HEK293 (cell line): ENCODE measurements around the gene RAX2.

ENCODE experiments used
- CTCF ChIA-PET: fragments of 350-600 bp; formaldehyde crosslinking; extraction: SDS; loops from one replicate; lab custom pipeline; 2021; ENCODE audit warnings: antibody characterized with exemption; lab: Yijun Ruan, JAX
- POLR2A ChIA-PET: fragments of 300-600 bp; formaldehyde crosslinking; extraction: SDS; loops from one replicate; lab custom pipeline; 2020; ENCODE audit warnings: antibody characterized with exemption, inconsistent platforms; lab: Yijun Ruan, JAX
- H3K27ac ChIP-seq: fragments of 200-500 bp; sonication (Bioruptor generic); 2 replicates; pipeline ENCODE4 v1.5.1; 2014; ENCODE audit warnings: low read depth, low read length, control low read depth, inconsistent platforms; ENCODE audit errors: extremely low read depth
- H3K36me3 ChIP-seq, 2 experiments: fragments of 200-500 bp in 1 of 2; sonication (Bioruptor generic) in 1 of 2; 1 replicate in 1 of 2; 2 replicates in 1 of 2; pipeline ENCODE4 v1.5.1; 2014 to 2017; ENCODE audit warnings: inconsistent platforms in 2 of 2, low read length in 2 of 2; ENCODE audit not compliant: control insufficient read depth in 2 of 2, insufficient read depth in 1 of 2
- H3K4me1 ChIP-seq: fragments of 200-500 bp; sonication (Bioruptor generic); 2 replicates; pipeline ENCODE4 v1.5.1; 2014; ENCODE audit warnings: mild to moderate bottlenecking, low read length, inconsistent platforms; ENCODE audit not compliant: control insufficient read depth, insufficient read depth
- H3K4me3 ChIP-seq: 2 replicates; pipeline ENCODE4 v1.5.1; 2011; ENCODE audit warnings: low read depth, mild to moderate bottlenecking, control low read depth, low read length, moderate library complexity
- H3K9me3 ChIP-seq: fragments of 200-500 bp; sonication (Bioruptor generic); 2 replicates; pipeline ENCODE4 v1.5.1; 2014; ENCODE audit warnings: low read depth, low read length, inconsistent platforms; ENCODE audit not compliant: control insufficient read depth, insufficient read depth
- GLIS2 ChIP-seq: fragments of 450-650 bp; formaldehyde crosslinking; IDR thresholded peaks from 2 replicates; pipeline ENCODE4 v1.5.1; 2016; ENCODE audit warnings: missing biosample characterization, missing genetic modification characterization
- HOXD13 ChIP-seq: sonication (generic); formaldehyde crosslinking; IDR thresholded peaks from 2 replicates; pipeline ENCODE4 v1.8.0; 2022; ENCODE audit warnings: missing genetic modification reagents, borderline replicate concordance
- ZBTB26 ChIP-seq: fragments of 450-650 bp; formaldehyde crosslinking; optimal IDR thresholded peaks from 2 replicates; pipeline ENCODE3; 2016; ENCODE audit warnings: missing biosample characterization, mild to moderate bottlenecking, missing genetic modification characterization
- ZBTB6 ChIP-seq: fragments of 450-650 bp; formaldehyde crosslinking; IDR thresholded peaks from 2 replicates; pipeline ENCODE4 v1.5.1; 2017; ENCODE audit warnings: missing biosample characterization, missing genetic modification characterization
- ZFP37 ChIP-seq: fragments of 450-650 bp; formaldehyde crosslinking; IDR thresholded peaks from 2 replicates; pipeline ENCODE4 v1.5.1; 2016; ENCODE audit warnings: missing biosample characterization, missing genetic modification characterization
- ZNF10 ChIP-seq: fragments of 450-650 bp; formaldehyde crosslinking; IDR thresholded peaks from 2 replicates; pipeline ENCODE4 v1.5.1; 2017; ENCODE audit warnings: missing biosample characterization, missing genetic modification characterization
- ZNF133 ChIP-seq: fragments of 450-650 bp; formaldehyde crosslinking; IDR thresholded peaks from 2 replicates; pipeline ENCODE4 v1.5.1; 2016; ENCODE audit warnings: missing biosample characterization, missing genetic modification characterization
- ZNF157 ChIP-seq: fragments of 450-650 bp; formaldehyde crosslinking; IDR thresholded peaks from 2 replicates; pipeline ENCODE4 v1.5.1; 2016; ENCODE audit warnings: missing biosample characterization, missing genetic modification characterization
- ZNF274 ChIP-seq, 2 experiments: fragments of 200-500 bp in 1 of 2; fragments of 450-650 bp in 1 of 2; sonication (Bioruptor generic) in 1 of 2; formaldehyde crosslinking in 1 of 2; IDR thresholded peaks; 2 replicates each; pipeline versions ENCODE4 v1.5.1 to v1.6.1; 2014 to 2016; ENCODE audit warnings: borderline replicate concordance in 1 of 2, inconsistent platforms in 1 of 2, low read length in 1 of 2, missing biosample characterization in 1 of 2, missing genetic modification characterization in 1 of 2
- ZNF335 ChIP-seq: fragments of 450-650 bp; formaldehyde crosslinking; conservative IDR thresholded peaks from 2 replicates; pipeline ENCODE4 v1.5.1; 2016; ENCODE audit warnings: missing biosample characterization, missing genetic modification characterization
- ZNF473 ChIP-seq: fragments of 450-650 bp; formaldehyde crosslinking; IDR thresholded peaks from 2 replicates; pipeline ENCODE4 v1.5.1; 2017; ENCODE audit warnings: missing biosample characterization, missing genetic modification characterization
- ZNF513 ChIP-seq: fragments of 450-650 bp; IDR thresholded peaks from 2 replicates; pipeline ENCODE4 v1.5.1; 2018; ENCODE audit warnings: missing biosample characterization, missing genetic modification characterization
- ZNF544 ChIP-seq: fragments of 450-650 bp; formaldehyde crosslinking; IDR thresholded peaks from 2 replicates; pipeline ENCODE4 v1.5.0; 2017; ENCODE audit warnings: missing biosample characterization, missing genetic modification characterization
- ZNF639 ChIP-seq: fragments of 450-650 bp; formaldehyde crosslinking; IDR thresholded peaks from 2 replicates; pipeline ENCODE4 v1.5.1; 2016; ENCODE audit warnings: missing biosample characterization, missing genetic modification characterization
- ZNF692 ChIP-seq: fragments of 450-650 bp; formaldehyde crosslinking; IDR thresholded peaks from 2 replicates; pipeline ENCODE4 v1.5.1; 2016; ENCODE audit warnings: missing biosample characterization, missing genetic modification characterization
- ZNF76 ChIP-seq: fragments of 450-650 bp; formaldehyde crosslinking; IDR thresholded peaks from 2 replicates; pipeline ENCODE4; 2016; ENCODE audit warnings: low read depth, missing biosample characterization, missing genetic modification characterization, borderline replicate concordance
- ZNF777 ChIP-seq: fragments of 450-650 bp; formaldehyde crosslinking; IDR thresholded peaks from 2 replicates; pipeline ENCODE4 v1.5.1; 2017; ENCODE audit warnings: missing biosample characterization, missing genetic modification characterization, borderline replicate concordance
- ZNF792 ChIP-seq: fragments of 450-650 bp; formaldehyde crosslinking; IDR thresholded peaks from 2 replicates; pipeline ENCODE4 v1.5.1; 2016; ENCODE audit warnings: missing biosample characterization, missing genetic modification characterization
- ZSCAN30 ChIP-seq: fragments of 450-650 bp; IDR thresholded peaks from 2 replicates; pipeline ENCODE4 v1.5.1; 2018; ENCODE audit warnings: missing biosample characterization, mild to moderate bottlenecking, missing genetic modification characterization, moderate library complexity

Gene RAX2

GRCh38 chr19:3734310-3734600, 37.8 kb downstream of the RAX2 start:
- H3K27ac ChIP-seq: no peak overlapping the region
- H3K4me3 ChIP-seq: no peak overlapping the region
- CTCF ChIA-PET: no interaction called here
- no peaks in the 10 kb centered on the region for H3K36me3 ChIP-seq
- TF ChIP-seq ZFP37 (no peak), ZNF639 (tag by site-specific recombination) (no peak), ZNF76 (tag by site-specific recombination) (no peak), ZNF133 (tag by site-specific recombination) (no peak), ZNF274 (IDR thresholded peaks at IDR 0.05; ENCODE audit: low read length) (no peak), ZNF274 (tag by site-specific recombination; IDR thresholded peaks at IDR 0.05; ENCODE audit: borderline replicate concordance) (no peak), ZSCAN30 (tag by site-specific recombination) (no peak), ZNF513 (tag by site-specific recombination) (no peak), ZNF792 (tag by site-specific recombination) (no peak), HOXD13 (CRISPR knock-in tag) (no peak), ZNF473 (tag by site-specific recombination) (no peak), GLIS2 (no peak), ZBTB6 (tag by site-specific recombination) (no peak), ZBTB26 (tag by site-specific recombination) (no peak), ZNF10 (tag by site-specific recombination) (no peak), ZNF777 (tag by site-specific recombination) (no peak), ZNF157 (tag by site-specific recombination) (no peak), ZNF692 (tag by site-specific recombination) (no peak), ZNF335 (no peak), ZNF544 (no peak)
- POLR2A ChIA-PET: interaction anchor here (0.6 to 0.9 kb wide), 2 partner anchors 29 to 784 kb away, joined by 3 to 5 read pairs; partner anchors contain the start of gene MRPL54
- H3K4me1 ChIP-seq: no peaks in the 10 kb centered on the region
- H3K9me3 ChIP-seq: no peaks in the 10 kb centered on the region
